Stimulated activated naive CD4-positive, alpha-beta T cell (primary cell): ENCODE data around the gene IL18BP.

ENCODE experiments used
- DNase-seq, 6 experiments: peaks; one replicate each; lab custom pipeline; 2025; lab: John Stamatoyannopoulos, UW

The IL18BP gene

GRCh38 chr11:71998649-71999310, at the start of gene IL18BP:
Gene IL18BP, plus strand, starts transcription at chr11:71998909. Its CDS starts 1,076 bp downstream, at chr11:71999985.
- peak in 3 of 6 experiments; percentile 18 to 50 (median 19) for DNase-seq

- no peak for DNase-seq
Measured at GRCh38 chr11:71949034-71949433, 49.7 kb upstream of the IL18BP start.

- DNase-seq, result no peak
Measured at GRCh38 chr11:71951741-71952310, 46.9 kb upstream of the IL18BP start.

GRCh38 chr11:71955898-71956456, 42.7 kb upstream of the IL18BP start:
- no peak for DNase-seq

- DNase-seq, result no peak
Measured at GRCh38 chr11:71962428-71963038, 36.2 kb upstream of the IL18BP start.

GRCh38 chr11:71963468-71963867, 35.2 kb upstream of the IL18BP start:
- DNase-seq, result no peak

GRCh38 chr11:71964641-71965040, 34.1 kb upstream of the IL18BP start:
- DNase-seq, result no peak

GRCh38 chr11:71971680-71972079, 27.0 kb upstream of the IL18BP start:
- DNase-seq, result no peak

- no peak for DNase-seq
Measured at GRCh38 chr11:71976551-71976950, 22.2 kb upstream of the IL18BP start.

GRCh38 chr11:71977090-71977489, 21.6 kb upstream of the IL18BP start:
- DNase-seq, result no peak

GRCh38 chr11:71977743-71978418, 20.8 kb upstream of the IL18BP start:
- peak in 5 of 6 experiments; percentile 7 to 55 (median 47) for DNase-seq

- DNase-seq, result no peak
Measured at GRCh38 chr11:71979094-71979493, 19.6 kb upstream of the IL18BP start.

GRCh38 chr11:71979602-71980001, 19.1 kb upstream of the IL18BP start:
- DNase-seq, result no peak

GRCh38 chr11:71986131-71986530, 12.6 kb upstream of the IL18BP start:
- no peak for DNase-seq

GRCh38 chr11:71987521-71987920, 11.2 kb upstream of the IL18BP start:
- no peak for DNase-seq

- DNase-seq, result no peak
Measured at GRCh38 chr11:71988050-71988449, 10.7 kb upstream of the IL18BP start.

GRCh38 chr11:71990701-71991100, 8.0 kb upstream of the IL18BP start:
- no peak for DNase-seq

- DNase-seq, result no peak
Measured at GRCh38 chr11:71991494-71991893, 7.2 kb upstream of the IL18BP start.

GRCh38 chr11:71992136-71992730, 6.5 kb upstream of the IL18BP start:
- DNase-seq, result no peak

- DNase-seq, result no peak
Measured at GRCh38 chr11:71994786-71995185, 3.9 kb upstream of the IL18BP start.

GRCh38 chr11:71995726-71996291, 2.9 kb upstream of the IL18BP start:
- no peak for DNase-seq

- no peak for DNase-seq
Measured at GRCh38 chr11:71996517-71996916, 2.2 kb upstream of the IL18BP start.
